ENCODE data around the gene VAC14. TPM values are rescaled to one million over a fixed set of nuclear protein-coding genes. Genes with fewer than 3 reads are reported as not detected.

Gene VAC14
- total RNA-seq (ENCODE audit: low replicate concordance), result 13.2 and 19.7 TPM in 2 replicates

GRCh38 chr16:70800781-70801480 lies at the start of gene VAC14:
VAC14 (minus strand) TSS chr16:70801158; CDS start chr16:70800900, 258 bp downstream.

GRCh38 chr16:70685938-70686375 lies 115.0 kb downstream of the VAC14 start, which contains the start of gene MTSS2:
MTSS2 (minus strand) TSS chr16:70686053; CDS start chr16:70685791, 262 bp downstream.

GRCh38 chr16:70646260-70647241 lies 154.4 kb downstream of the VAC14 start, which contains the start of gene IL34:
IL34 (plus strand) TSS chr16:70646559; CDS start chr16:70646948, 389 bp downstream.

Other genes with a start within 250 kb of the VAC14 start
- gene IL34, start 154.6 kb downstream of the VAC14 start, total RNA-seq (ENCODE audit: low replicate concordance), result 5.2 and 8.4 TPM in 2 replicates
- gene MTSS2, start 115.1 kb downstream of the VAC14 start, total RNA-seq (ENCODE audit: low replicate concordance), result 6.7 and 13.0 TPM in 2 replicates

Data from smooth muscle cell of the coronary artery (primary cell).